Panc1 (cell line): ENCODE data around the gene KPNB1. TPM values are rescaled to one million over a fixed set of nuclear protein-coding genes. Genes with fewer than 3 reads are reported as not detected.

Experiments
- ATAC-seq: fragments of 200-7000 bp; cut with Tn5 transposase; 2 replicates; pipeline ENCODE4 v1.9.1; 2020; ENCODE audit warnings: mild to moderate bottlenecking, moderate library complexity
- BruUV-seq: library from RNA; stranded (reverse); fragments of 400-500 nt; replicated peaks from 2 replicates; lab custom pipeline; 2021; lab: Mats Ljungman, UMichigan
- CTCF ChIA-PET: fragments of 300-600 bp; sonication (Branson Sonifier 250); formaldehyde crosslinking; loops from one replicate; lab custom pipeline; 2022; ENCODE audit warnings: antibody characterized with exemption; lab: Charles Lee
- POLR2A ChIA-PET: fragments of 300-600 bp; sonication (Branson Sonifier 250); formaldehyde crosslinking; loops from one replicate; lab custom pipeline; 2022; ENCODE audit warnings: antibody characterized with exemption; lab: Charles Lee
- DNase-seq: peaks from one replicate; pipeline ENCODE4 v3.0.0-alpha.2; 2010; ENCODE audit warnings: low read depth, low spot score
- H3K27ac ChIP-seq: 2 replicates; pipeline ENCODE4 v1.5.1; 2011; ENCODE audit warnings: mild to moderate bottlenecking, low read length, inconsistent platforms
- H3K27me3 ChIP-seq: fragments of 200-500 bp; sonication (Bioruptor generic); 2 replicates; pipeline ENCODE4 v1.6.0; 2014; ENCODE audit warnings: low read length, inconsistent platforms; ENCODE audit not compliant: control insufficient read depth, insufficient read depth
- H3K36me3 ChIP-seq: fragments of 200-500 bp; sonication (Bioruptor generic); 2 replicates; pipeline ENCODE4 v1.5.1; 2014; ENCODE audit warnings: inconsistent platforms, mild to moderate bottlenecking, low read length, moderate library complexity; ENCODE audit not compliant: control insufficient read depth, insufficient read depth
- H3K4me1 ChIP-seq: 2 replicates; pipeline ENCODE4 v1.5.1; 2011; ENCODE audit warnings: inconsistent platforms, mild to moderate bottlenecking, low read length, moderate library complexity; ENCODE audit not compliant: control insufficient read depth, insufficient read depth
- H3K4me3 ChIP-seq, 2 experiments: 2 replicates each; pipeline ENCODE4 v1.5.1; 2011 to 2012; ENCODE audit warnings: low read depth in 2 of 2, low read length in 2 of 2, mild to moderate bottlenecking in 2 of 2, inconsistent platforms in 1 of 2, moderate library complexity in 1 of 2
- H3K9me3 ChIP-seq: fragments of 200-500 bp; sonication (Bioruptor generic); 2 replicates; pipeline ENCODE4 v1.5.1; 2014; ENCODE audit warnings: low read depth, mild to moderate bottlenecking, inconsistent platforms, low read length, moderate library complexity; ENCODE audit not compliant: control insufficient read depth, insufficient read depth
- CTCF ChIP-seq: fragments of 450-650 bp; IDR thresholded peaks from 2 replicates; pipeline ENCODE4 v1.5.1; 2017; ENCODE audit warnings: mild to moderate bottlenecking
- POLR2AphosphoS5 ChIP-seq: IDR thresholded peaks from 2 replicates; pipeline ENCODE4 v1.6.1; 2012; ENCODE audit warnings: mild to moderate bottlenecking, low read depth, low read length, moderate library complexity
- REST ChIP-seq, 2 experiments: IDR thresholded peaks; 2 replicates each; pipeline ENCODE4 v1.6.1; 2011 to 2012; ENCODE audit warnings: low read depth in 2 of 2, control low read depth in 1 of 2, low read length in 1 of 2, mild to moderate bottlenecking in 1 of 2, moderate library complexity in 1 of 2; ENCODE audit not compliant: insufficient read depth in 1 of 2
- SIN3A ChIP-seq: IDR thresholded peaks from 2 replicates; pipeline ENCODE4 v1.6.1; 2012; ENCODE audit warnings: low read depth, mild to moderate bottlenecking, low read length, moderate library complexity, borderline replicate concordance; ENCODE audit not compliant: insufficient read depth
- TCF7L2 ChIP-seq: IDR thresholded peaks from 2 replicates; pipeline ENCODE4 v1.6.1; 2011; ENCODE audit warnings: mild to moderate bottlenecking, low read depth, low read length, inconsistent platforms
- in situ Hi-C: cut with HindIII; loops from 2 replicates; pipeline ENCODE4 v1.10.0; 2016; ENCODE audit warnings: low sequenced_read_pairs, low pct_unique_long_range_greater_than_20kb
- intact Hi-C: fragments of 100-400 bp; cut with micrococcal nuclease; formaldehyde crosslinking; loops from one replicate; pipeline ENCODE4 v1.10.0; 2022; ENCODE audit not compliant: unreplicated experiment
- total RNA-seq: library from RNA; stranded (reverse); gene quantifications from one replicate; pipeline ENCODE4 v1.2.1, GENCODE V29; 2021; ENCODE audit not compliant: unreplicated experiment

The KPNB1 gene
- total RNA-seq, 1 experiment from 2014 or later, result 666 TPM

DNA sequence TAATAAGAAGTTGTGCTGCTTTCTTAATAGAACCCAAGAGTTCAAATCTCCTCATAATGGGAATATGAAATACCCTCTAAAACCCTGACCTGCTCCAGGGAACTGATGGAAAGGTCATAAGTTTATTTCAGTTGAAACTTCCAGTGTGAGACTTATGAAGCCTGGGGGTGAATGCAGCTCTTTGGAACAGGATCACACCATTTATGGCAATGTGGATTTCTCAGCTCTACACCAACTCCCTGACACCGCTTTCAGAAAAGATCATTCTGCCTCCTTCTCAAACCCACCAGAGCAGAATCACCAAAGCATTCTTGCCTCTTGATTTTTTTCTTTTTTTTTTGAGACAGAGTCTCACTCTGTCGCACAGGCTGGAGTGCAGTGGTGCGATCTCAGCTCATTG is 16.7 kb upstream of the KPNB1 start:
- in situ Hi-C loops (no loop called here), intact Hi-C loops (no loop called here)

GRCh38 chr17:47633996-47634395 is 15.7 kb upstream of the KPNB1 start:
- H3K27ac ChIP-seq, result no peak overlapping the region
- in situ Hi-C loops (no loop called here), intact Hi-C loops (no loop called here)
- no peaks in the 10 kb centered on the region for H3K36me3 ChIP-seq
- ChIA-PET POLR2A (no interaction called here), CTCF (no interaction called here)
- H3K4me1 ChIP-seq, result no peaks in the 10 kb centered on the region
- TF ChIP-seq REST (IDR thresholded peaks at IDR 0.05; ENCODE audit: insufficient read depth in 1 of 2, low read depth in 2 of 2, low read length in 1 of 2) (no peak), CTCF (no peak), TCF7L2 (no peak), SIN3A (no peak), POLR2AphosphoS5 (no peak)
- BruUV-seq, result no TSS peak
- no peaks in the 10 kb centered on the region for H3K9me3 ChIP-seq
- no peak for DNase-seq
- no peak for ATAC-seq
- no peaks in the 10 kb centered on the region for H3K27me3 ChIP-seq
- no peak overlapping the region for H3K4me3 ChIP-seq

More for the DNA sequence above, 16.7 kb upstream of the KPNB1 start:
- TF ChIP-seq CTCF (no peak), POLR2AphosphoS5 (no peak), SIN3A (no peak), REST (IDR thresholded peaks at IDR 0.05; ENCODE audit: insufficient read depth in 1 of 2, low read depth in 2 of 2, low read length in 1 of 2) (no peak), TCF7L2 (no peak)
- no peaks in the 10 kb centered on the region for H3K27me3 ChIP-seq
- H3K36me3 ChIP-seq, result no peaks in the 10 kb centered on the region
- DNase-seq (no peak), ATAC-seq (no peak)
- POLR2A ChIA-PET, result interaction anchor here (0.6 kb wide), 1 partner anchor 25 kb away, joined by 3 read pairs; no protein-coding TSS in a partner anchor
- H3K4me3 ChIP-seq, result no peak overlapping the region
- CTCF ChIA-PET, result no interaction called here
- no peaks in the 10 kb centered on the region for H3K4me1 ChIP-seq
- BruUV-seq, result no TSS peak
- no peaks in the 10 kb centered on the region for H3K9me3 ChIP-seq
- no peak overlapping the region for H3K27ac ChIP-seq
